GM21367 (cell line): ENCODE results near the gene SLC66A2.
"Not testable (repeated sequence)": the region's sequence is repeated elsewhere in the genome, so short reads cannot be mapped to it uniquely, and the experiment has no call there.

Source experiments
- ATAC-seq: cut with Tn5 transposase; IDR thresholded peaks from one replicate; pipeline ENCODE4 v1.9.1; 2021; ENCODE audit not compliant: unreplicated experiment

The SLC66A2 gene

DNA sequence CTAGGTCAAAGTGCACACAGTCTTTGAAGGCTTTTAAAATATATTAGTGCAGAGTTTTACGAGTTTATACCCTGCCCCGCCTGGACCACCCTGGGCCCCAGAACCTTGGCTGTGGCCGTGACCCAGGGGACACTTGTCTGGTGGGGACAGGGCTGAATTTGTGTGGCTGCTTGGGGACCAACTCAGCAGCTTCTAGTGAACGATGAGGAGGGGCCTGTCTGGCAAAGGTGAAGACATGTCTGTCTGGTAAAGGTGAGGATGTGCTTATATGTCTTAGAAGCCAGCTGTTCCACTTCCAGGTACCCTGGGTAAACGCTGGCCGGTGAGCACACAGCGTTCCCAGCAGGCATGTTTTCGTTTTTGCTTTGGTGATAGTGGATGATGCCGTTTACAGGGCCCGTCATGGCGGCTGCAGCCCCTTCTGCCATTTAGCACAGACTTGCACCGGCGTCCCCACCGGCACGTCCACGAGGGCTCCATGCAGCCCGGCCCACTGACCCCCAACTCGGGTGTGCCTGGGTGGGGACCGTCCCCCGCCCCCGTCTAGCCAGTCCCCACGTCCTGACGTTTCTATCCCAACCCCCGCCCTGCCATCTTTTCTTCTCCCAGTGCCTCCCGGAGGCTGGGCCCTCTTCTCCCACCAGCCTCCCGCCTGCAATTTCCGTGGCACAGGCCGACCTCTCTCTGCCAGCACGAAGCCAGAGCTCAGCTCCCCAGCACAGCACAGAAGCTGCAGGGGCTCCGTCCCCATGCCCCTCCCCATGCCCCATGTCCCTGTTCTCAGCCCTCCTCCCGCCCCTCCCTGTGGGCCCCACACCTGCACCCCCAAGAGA is 67.8 kb downstream of the SLC66A2 start:
- ATAC-seq = no peak

GRCh38 chr18:79882522-79883241 is 68.8 kb downstream of the SLC66A2 start:
- ATAC-seq = no peak

DNA sequence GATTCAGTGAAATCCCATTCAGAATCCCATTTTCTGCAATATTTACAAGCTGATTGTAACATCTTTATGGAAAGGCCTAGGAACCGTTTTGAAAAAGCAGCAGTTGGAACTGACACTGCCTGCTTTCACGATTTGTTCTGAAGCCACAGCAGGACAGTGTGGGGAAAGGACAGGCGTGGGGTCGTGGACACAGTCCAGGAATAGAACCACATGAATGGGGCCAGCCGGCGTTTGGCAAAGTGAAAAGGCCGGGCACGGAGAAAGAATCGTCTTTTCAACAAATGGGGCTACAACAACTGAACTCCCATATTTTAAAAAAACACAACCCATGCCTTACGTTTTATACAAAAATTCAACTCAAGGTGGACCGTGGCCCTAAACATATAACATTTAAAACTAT is 69.8 kb downstream of the SLC66A2 start:
- no peak for ATAC-seq

GRCh38 chr18:79879566-79879965 is 71.9 kb downstream of the SLC66A2 start:
- no peak for ATAC-seq

DNA sequence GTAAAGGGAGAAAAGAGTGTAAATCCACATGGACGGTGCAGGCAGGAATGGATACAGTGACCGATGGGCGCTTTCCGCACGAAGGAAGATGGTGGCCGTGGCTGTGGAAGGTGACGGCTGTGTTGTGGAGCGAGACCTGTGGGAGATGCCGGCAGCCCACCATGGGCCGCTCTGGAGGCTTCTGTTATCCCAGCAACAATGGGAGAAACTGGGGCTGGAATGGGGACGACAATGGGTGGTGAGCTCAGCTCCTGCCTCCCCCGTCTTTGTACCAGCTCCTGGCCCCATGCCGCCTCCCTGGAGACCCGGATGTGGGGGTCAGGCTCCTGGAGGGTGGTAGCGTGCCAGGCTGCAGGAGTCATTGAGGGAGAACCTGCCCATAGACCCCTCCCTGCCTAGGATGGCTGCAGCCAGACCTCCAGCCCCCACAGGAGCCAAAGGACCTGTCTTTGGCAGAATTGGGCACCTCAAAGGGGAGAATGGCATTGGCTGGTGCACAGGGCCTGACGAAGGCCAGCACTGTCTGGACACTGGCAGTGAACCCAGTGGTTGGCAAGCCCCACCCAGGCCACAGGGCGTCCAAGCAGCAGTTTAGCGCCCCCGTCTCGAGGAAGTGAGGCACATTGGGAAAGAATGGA is 72.6 kb downstream of the SLC66A2 start:
- no peak for ATAC-seq

DNA sequence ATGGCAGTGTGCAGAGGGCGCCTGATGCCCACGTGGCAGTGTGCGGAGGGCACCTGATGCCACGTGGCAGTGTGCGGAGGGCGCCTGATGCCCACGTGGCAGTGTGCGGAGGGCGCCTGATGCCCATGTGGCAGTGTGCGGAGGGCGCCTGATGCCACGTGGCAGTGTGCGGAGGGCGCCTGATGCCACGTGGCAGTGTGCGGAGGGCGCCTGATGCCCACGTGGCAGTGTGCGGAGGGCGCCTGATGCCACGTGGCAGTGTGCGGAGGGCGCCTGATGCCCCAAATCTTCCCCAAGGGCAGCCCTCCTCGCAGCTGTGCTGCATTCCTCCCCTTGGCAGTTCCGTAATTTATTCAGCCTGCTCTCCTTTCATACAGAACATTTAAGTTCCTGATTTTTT is 73.2 kb downstream of the SLC66A2 start:
- ATAC-seq = not testable (repeated sequence)

DNA sequence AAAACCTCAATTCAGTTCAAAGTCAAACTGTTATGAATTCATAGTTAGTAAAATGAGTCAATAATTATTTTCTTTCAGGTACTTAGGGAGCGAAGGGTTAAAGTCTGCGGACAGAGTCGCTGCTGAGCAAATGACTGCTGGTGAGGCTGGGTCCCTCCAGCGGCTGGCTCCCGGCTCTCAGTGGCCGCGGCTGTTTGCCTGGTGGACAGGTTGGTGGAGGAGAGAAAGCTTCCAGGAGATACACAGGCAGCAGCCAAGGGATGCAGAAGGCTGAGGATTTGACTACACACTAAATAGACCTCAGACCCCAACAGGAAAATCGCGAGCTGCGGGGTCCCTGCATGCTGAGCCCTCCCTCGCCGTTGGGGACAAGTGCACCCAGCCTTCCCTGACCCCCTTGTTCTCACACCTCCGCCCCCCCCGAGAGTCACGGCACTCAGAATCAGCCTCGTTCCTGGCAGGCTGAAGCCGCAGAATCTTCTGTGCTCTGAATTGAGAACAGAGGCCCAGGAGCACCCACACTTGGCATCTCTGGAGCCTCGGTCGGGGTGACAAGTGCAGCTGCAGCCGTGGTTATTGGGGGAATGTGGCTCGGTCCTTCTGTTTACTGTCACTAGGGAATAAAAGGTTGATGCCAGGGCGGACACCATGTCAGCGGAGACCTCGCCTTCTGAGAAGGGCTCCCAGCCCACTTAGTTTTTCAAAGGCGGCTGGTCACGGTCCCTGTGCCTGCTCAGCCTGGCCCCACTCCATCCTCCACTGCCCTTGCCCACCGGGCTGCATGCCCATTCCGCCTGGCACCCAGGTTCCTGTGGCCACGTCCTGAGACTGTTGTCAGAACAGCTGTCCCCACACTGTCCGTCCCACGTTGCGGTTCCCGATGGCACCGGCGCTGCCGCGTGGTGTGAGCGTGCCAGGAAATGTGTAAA is 74.0 kb downstream of the SLC66A2 start:
- no peak for ATAC-seq

GRCh38 chr18:79876497-79876896 is 75.0 kb downstream of the SLC66A2 start:
- no peak for ATAC-seq

DNA sequence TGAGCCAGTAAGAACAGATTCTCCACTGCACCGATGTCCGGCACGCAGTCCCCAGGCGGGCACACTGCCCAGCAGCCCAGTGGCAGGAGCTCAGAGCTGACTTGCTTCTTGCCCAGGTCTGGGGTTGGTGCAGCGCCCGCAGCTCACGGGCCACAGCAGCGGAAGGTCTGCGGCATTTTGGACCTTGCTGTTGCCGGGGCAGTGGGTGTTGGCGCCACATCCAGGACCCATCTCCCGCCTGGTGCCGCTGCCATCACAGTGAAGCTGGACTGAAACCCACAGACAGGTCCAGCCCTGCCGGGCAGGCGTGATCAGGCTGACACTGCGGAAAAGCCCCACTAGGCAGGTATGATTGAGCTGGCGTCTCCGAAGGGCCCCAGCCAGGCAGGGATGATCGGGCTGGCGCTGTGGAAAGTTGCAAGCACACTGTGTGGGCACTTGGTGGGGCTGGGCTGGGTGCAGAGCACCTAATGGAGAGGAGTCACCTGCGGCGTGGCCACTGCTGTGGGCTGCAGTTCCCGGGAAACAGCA is 75.5 kb downstream of the SLC66A2 start:
- no peak for ATAC-seq

DNA sequence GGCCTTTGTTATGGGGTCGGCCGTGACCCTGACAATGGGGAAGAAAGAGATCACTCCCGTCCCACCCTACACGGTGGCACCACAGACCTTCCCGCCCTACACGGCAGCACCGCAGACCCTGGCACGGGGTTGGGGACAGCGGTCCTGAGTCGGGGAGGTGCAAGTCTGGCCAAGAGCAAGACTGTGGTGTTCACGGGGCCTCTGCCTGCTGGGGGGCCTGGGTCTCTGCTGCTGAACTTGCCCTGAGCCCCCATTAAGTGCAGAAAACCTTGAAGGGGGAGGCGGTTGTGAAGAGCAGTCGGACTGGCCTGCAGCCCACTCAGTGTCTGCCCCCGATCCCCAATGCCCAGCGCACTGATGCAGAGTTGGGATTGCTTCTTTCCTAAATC is 75.9 kb downstream of the SLC66A2 start:
- no peak for ATAC-seq

DNA sequence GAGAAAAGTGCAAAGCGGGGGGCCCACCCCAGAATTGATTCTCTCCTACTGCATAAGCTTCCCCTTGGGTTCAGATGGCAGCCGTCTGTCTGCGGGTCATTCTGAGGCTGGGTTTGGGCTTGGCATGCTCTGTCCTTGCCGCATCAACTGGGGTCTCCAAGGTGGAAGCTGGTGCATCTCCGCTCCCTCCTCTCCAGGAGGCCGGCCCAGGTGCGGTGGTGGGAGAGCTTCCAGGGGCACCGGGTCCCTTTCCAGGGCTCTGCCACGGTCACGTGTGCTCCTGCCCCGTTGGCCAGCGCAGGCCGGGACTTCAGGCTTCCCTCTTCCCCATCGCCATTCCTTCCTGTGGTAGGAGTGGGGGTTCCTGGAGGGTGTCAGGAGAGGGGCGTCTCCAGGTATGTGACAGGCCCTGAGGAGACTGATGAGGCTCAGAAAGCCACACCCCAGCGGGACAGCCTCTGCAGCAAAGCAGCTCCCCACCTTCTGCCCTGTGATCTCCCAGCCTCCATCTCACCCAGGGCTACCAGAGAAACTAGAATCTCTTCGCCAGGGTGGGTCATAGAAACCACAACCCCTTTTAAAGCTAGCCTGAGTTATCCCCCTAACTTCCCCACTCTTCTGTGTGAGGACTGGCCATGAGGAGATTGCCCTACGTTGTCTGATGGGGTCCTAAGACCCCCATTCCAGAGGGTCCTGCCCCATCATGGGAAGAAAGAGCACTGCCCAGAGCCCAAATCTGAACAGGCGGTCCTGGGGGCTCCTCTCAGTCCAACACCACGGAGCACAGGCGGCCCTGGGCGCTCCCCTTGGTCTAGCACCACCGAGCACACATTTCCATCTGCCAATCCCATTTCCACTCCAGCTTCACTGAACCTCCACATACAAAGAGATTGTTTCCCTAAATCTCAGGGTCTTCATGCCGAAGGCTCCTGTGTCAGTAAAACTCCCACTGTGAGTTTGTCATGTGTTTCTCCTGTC is 76.6 kb downstream of the SLC66A2 start:
- ATAC-seq = no peak

GRCh38 chr18:79873449-79874110 is 77.9 kb downstream of the SLC66A2 start:
- no peak for ATAC-seq

GRCh38 chr18:79872527-79873444 is 78.7 kb downstream of the SLC66A2 start:
- no peak for ATAC-seq

DNA sequence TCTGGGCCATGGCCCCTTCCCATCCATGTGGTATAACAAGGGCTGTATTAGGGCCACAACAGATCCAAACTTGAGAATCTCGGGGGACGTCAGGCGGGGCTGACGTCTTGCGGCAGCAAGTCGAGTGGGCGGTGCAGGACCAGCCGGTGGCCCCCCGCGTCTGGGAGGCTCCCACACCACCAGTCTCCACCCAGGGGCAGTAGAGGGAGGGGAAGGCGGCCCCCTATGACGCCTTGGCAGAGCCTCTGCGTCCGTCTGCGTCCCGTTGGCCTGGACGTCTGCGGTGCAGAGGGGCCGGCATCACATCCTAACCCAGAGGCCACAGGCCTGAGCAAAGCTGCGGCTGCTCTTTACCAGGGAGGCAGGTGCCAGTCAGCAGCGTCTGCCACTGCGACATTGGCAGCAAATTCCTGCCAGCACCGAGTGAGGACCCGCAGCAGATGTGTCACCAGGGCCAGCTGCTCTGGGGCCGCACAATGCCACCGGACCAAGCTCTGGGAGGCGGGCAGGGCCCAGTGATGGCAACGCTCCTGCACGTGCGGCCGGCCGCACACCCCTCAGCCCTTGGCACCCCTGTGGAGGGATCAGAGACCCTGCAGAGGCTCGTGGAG is 79.9 kb downstream of the SLC66A2 start:
- no peak for ATAC-seq

- no peak for ATAC-seq
Measured at GRCh38 chr18:79871026-79871390, 80.4 kb downstream of the SLC66A2 start.

- no peak for ATAC-seq
Measured at GRCh38 chr18:79870301-79871025, 81.0 kb downstream of the SLC66A2 start.
